CD1c-positive myeloid dendritic cell (primary cell): Measurements from ENCODE around the gene FLT3LG.
A peak's percentile ranks its signal among the peaks of the same experiment; 100 is the strongest.

Source experiments
- DNase-seq: peaks from one replicate; pipeline ENCODE4 v3.0.0-alpha.2; 2016; ENCODE audit errors: extremely low spot score

FLT3LG gene

GRCh38 chr19:49488046-49488862, 14.2 kb downstream of the FLT3LG start:
- no peak for DNase-seq

GRCh38 chr19:49488863-49489537, 15.0 kb downstream of the FLT3LG start:
- no peak for DNase-seq

GRCh38 chr19:49489601-49490167, 15.7 kb downstream of the FLT3LG start:
- DNase-seq = no peak

GRCh38 chr19:49490287-49491029, 16.4 kb downstream of the FLT3LG start:
- no peak for DNase-seq

GRCh38 chr19:49491030-49491803, 17.2 kb downstream of the FLT3LG start:
- DNase-seq = no peak

GRCh38 chr19:49491804-49492572, 18.0 kb downstream of the FLT3LG start:
- DNase-seq = no peak

GRCh38 chr19:49492573-49493405, 18.8 kb downstream of the FLT3LG start:
- no peak for DNase-seq

GRCh38 chr19:49496574-49497008, 22.6 kb downstream of the FLT3LG start:
- DNase-seq = no peak

GRCh38 chr19:49497047-49497788, 23.2 kb downstream of the FLT3LG start:
- peak; percentile 93 for DNase-seq

- DNase-seq = no peak
These were observed 23.7 kb downstream of the FLT3LG start for GRCh38 chr19:49497789-49498103.

- no peak for DNase-seq
These were observed 24.5 kb downstream of the FLT3LG start for GRCh38 chr19:49498475-49498874.

GRCh38 chr19:49499030-49499670, 25.1 kb downstream of the FLT3LG start:
- no peak for DNase-seq

- DNase-seq = peak; percentile 72
These were observed 29.0 kb downstream of the FLT3LG start for GRCh38 chr19:49502866-49503581.

GRCh38 chr19:49503582-49503962, 29.6 kb downstream of the FLT3LG start:
- no peak for DNase-seq

- DNase-seq = peak; percentile 84
These were observed 32.6 kb downstream of the FLT3LG start for GRCh38 chr19:49506575-49507105.

- DNase-seq = no peak
These were observed 33.9 kb downstream of the FLT3LG start for GRCh38 chr19:49507803-49508494.
